HCT116 (cell line): Measurements from ENCODE around the gene KLK8. TPM values are rescaled to one million over a fixed set of nuclear protein-coding genes. Genes with fewer than 3 reads are reported as not detected.

Experiments
- ATAC-seq: fragments of 200-7000 bp; cut with Tn5 transposase; 2 replicates; pipeline ENCODE4 v1.9.1; 2020; ENCODE audit warnings: mild to moderate bottlenecking, moderate library complexity
- BruUV-seq: library from RNA; stranded (reverse); fragments of 400-500 nt; replicated peaks from 2 replicates; lab custom pipeline; 2021; lab: Mats Ljungman, UMichigan
- CTCF ChIA-PET: fragments of 300-600 bp; sonication (Branson Sonifier 250); formaldehyde crosslinking; loops from one replicate; lab custom pipeline; 2021; ENCODE audit warnings: antibody characterized with exemption; lab: Charles Lee
- POLR2A ChIA-PET: fragments of 300-600, 350-600 bp; sonication (Branson Sonifier 250); formaldehyde crosslinking; loops from one replicate; lab custom pipeline; 2021; ENCODE audit warnings: antibody characterized with exemption; lab: Charles Lee
- RAD21 ChIA-PET, 2 experiments: fragments of 300-600 bp; sonication (Branson Sonifier 250); formaldehyde crosslinking; loops; one replicate each; lab custom pipeline; 2023; ENCODE audit warnings: low total read pairs in 2 of 2; ENCODE audit not compliant: uncharacterized antibody in 2 of 2, unreplicated experiment in 2 of 2, low non-redundant PET in 1 of 2; lab: Charles Lee
- DNase-seq: peaks from one replicate; pipeline ENCODE4 v3.0.0-alpha.2; 2010; ENCODE audit warnings: low read depth, low spot score
- H2AFZ ChIP-seq: fragments of 200-600 bp; shearing (Covaris generic), sonication (generic); 2 replicates; pipeline ENCODE4 v1.6.1; 2017; ENCODE audit warnings: low read depth, mixed run types, mixed read lengths, antibody characterized with exemption, low read length; ENCODE audit not compliant: poor library complexity, severe bottlenecking
- H3K27ac ChIP-seq: 2 replicates; pipeline ENCODE4 v1.5.1; 2012; ENCODE audit warnings: low read depth, low read length
- H3K27me3 ChIP-seq: fragments of 200-600 bp; sonication (generic); 2 replicates; pipeline ENCODE4 v1.6.1; 2016; ENCODE audit warnings: mixed run types, low read length, mixed read lengths; ENCODE audit not compliant: insufficient read depth
- H3K36me3 ChIP-seq, 2 experiments: fragments of 200-500 bp in 1 of 2; fragments of 200-600 bp in 1 of 2; sonication (Bioruptor generic) in 1 of 2; sonication (generic) in 1 of 2; 2 replicates each; pipeline versions ENCODE4 v1.5.1 to v1.6.1; 2014 to 2016; ENCODE audit warnings: low read length in 2 of 2, inconsistent platforms in 1 of 2, mixed read lengths in 1 of 2, mixed run types in 1 of 2; ENCODE audit not compliant: insufficient read depth in 2 of 2, control insufficient read depth in 1 of 2
- H3K4me1 ChIP-seq, 2 experiments: fragments of 200-600 bp in 1 of 2; sonication (generic) in 1 of 2; 2 replicates each; pipeline versions ENCODE4 v1.5.1 to v1.6.1; 2012 to 2017; ENCODE audit warnings: low read length in 2 of 2, inconsistent platforms in 1 of 2, mild to moderate bottlenecking in 1 of 2, mixed read lengths in 1 of 2, mixed run types in 1 of 2, moderate library complexity in 1 of 2; ENCODE audit not compliant: insufficient read depth in 2 of 2, control insufficient read depth in 1 of 2
- H3K4me2 ChIP-seq: fragments of 200-600 bp; sonication (generic); 2 replicates; pipeline ENCODE4 v1.6.1; 2017; ENCODE audit warnings: mixed run types, low read length, mixed read lengths
- H3K4me3 ChIP-seq, 2 experiments: fragments of 200-600 bp in 1 of 2; sonication (generic) in 1 of 2; replicated peaks in 1 of 2; 2 replicates each; pipeline ENCODE4 v1.5.1; 2011 to 2016; ENCODE audit warnings: low read length in 2 of 2, control low read depth in 1 of 2, low read depth in 1 of 2, mild to moderate bottlenecking in 1 of 2, mixed read lengths in 1 of 2, mixed run types in 1 of 2
- H3K79me2 ChIP-seq: fragments of 200-600 bp; sonication (generic); 2 replicates; pipeline ENCODE4 v1.6.1; 2017; ENCODE audit warnings: mild to moderate bottlenecking, mixed run types, low read length, moderate library complexity, mixed read lengths; ENCODE audit not compliant: insufficient read depth
- H3K9ac ChIP-seq: fragments of 200-600 bp; sonication (generic); 2 replicates; pipeline ENCODE4 v1.6.1; 2016; ENCODE audit warnings: low read length, mixed read lengths
- H3K9me2 ChIP-seq: fragments of 200-600 bp; sonication (generic), shearing (Covaris generic); 2 replicates; pipeline ENCODE4 v1.6.1; 2017; ENCODE audit warnings: mixed run types, mild to moderate bottlenecking, moderate library complexity; ENCODE audit not compliant: insufficient read depth
- H3K9me3 ChIP-seq, 2 experiments: fragments of 200-500 bp in 1 of 2; fragments of 200-600 bp in 1 of 2; sonication (Bioruptor generic) in 1 of 2; sonication (generic) in 1 of 2; 2 replicates each; pipeline ENCODE4 v1.6.1; 2014 to 2017; ENCODE audit warnings: low read length in 2 of 2, mixed read lengths in 2 of 2, inconsistent platforms in 1 of 2, low read depth in 1 of 2, mild to moderate bottlenecking in 1 of 2, mixed run types in 1 of 2, moderate library complexity in 1 of 2; ENCODE audit not compliant: control insufficient read depth in 1 of 2, insufficient read depth in 1 of 2
- H4K20me1 ChIP-seq: fragments of 200-600 bp; sonication (generic), shearing (Covaris generic); 2 replicates; pipeline ENCODE4 v1.6.1; 2017; ENCODE audit warnings: mixed run types, mild to moderate bottlenecking, moderate library complexity; ENCODE audit not compliant: insufficient read depth
- ELF1 ChIP-seq: IDR thresholded peaks from 2 replicates; pipeline ENCODE4 v1.6.1; 2012; ENCODE audit warnings: low read depth, borderline replicate concordance
- FOSL1 ChIP-seq: IDR thresholded peaks from 2 replicates; pipeline ENCODE4 v1.6.1; 2012; ENCODE audit warnings: low read depth
- JUND ChIP-seq: IDR thresholded peaks from 2 replicates; pipeline ENCODE4 v1.6.1; 2012
- YY1 ChIP-seq: IDR thresholded peaks from 2 replicates; pipeline ENCODE4 v1.6.1; 2011; ENCODE audit warnings: low read length, low read depth, moderate library complexity, mild to moderate bottlenecking; ENCODE audit not compliant: insufficient replicate concordance; ENCODE audit errors: extremely low read depth
- ZFX ChIP-seq: fragments of 450-650 bp; IDR thresholded peaks from 2 replicates; pipeline ENCODE4 v1.6.1; 2017
- intact Hi-C: fragments of 100-400 bp; cut with micrococcal nuclease; formaldehyde crosslinking; loops from 2 replicates; pipeline ENCODE4 v1.10.0; 2022
- total RNA-seq: library from RNA; stranded (reverse); gene quantifications from one replicate; pipeline ENCODE4 v1.2.1, GENCODE V29; 2021; ENCODE audit not compliant: unreplicated experiment
- TF ChIP-seq, protein P1 (sequence below): IDR thresholded peaks from 2 replicates; pipeline ENCODE4 v1.6.1; 2012

KLK8 gene
- total RNA-seq, 1 experiment from 2014 or later, result 92.8 TPM

DNA sequence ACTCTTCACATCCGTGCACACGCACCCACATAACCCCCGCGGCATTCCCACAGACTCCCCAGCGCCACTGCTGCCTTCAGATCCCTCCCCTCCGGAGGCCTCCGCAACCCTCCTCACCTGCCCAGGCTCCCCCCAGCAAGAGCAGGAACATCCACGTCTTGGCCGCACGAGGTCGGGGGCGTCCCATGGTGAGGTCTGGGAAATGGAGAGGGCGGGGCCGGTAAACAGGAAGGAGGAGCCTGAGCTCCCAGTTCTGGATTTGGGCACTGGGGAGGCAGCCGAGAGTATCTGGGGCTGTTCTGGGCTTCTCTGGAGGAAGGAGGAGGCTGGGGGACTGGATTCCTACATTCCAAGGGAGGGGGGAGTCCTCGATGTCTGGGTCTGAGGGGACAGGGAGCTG lies 423 bp downstream of the KLK8 start (continued):
- TF ChIP-seq, protein P1, sequence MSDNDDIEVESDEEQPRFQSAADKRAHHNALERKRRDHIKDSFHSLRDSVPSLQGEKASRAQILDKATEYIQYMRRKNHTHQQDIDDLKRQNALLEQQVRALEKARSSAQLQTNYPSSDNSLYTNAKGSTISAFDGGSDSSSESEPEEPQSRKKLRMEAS, result peak; percentile 93
- TF ChIP-seq YY1, result peak; percentile 55

DNA sequence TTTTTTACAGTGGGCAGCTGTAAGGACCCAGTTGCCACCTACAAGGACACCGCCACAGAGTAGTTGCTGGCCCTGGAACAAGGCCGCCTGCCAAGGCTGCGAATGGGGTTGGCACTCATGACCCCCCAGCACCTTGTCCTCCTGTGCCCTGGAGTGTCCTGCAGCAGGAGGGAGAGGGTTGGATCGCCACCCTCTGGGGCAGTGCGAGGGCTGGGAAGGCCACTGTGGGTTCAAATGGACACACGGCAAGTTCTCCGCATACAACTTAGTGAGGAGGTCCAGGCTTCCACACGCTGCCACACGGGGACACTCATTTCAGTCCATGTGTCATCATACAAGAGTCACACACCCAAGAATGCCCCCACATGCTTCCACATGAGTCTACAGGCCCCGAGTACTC lies 978 bp downstream of the KLK8 start:
- Histone ChIP-seq H3K4me2 (peak overlapping the region; percentile 100), H3K79me2 (peaks cover 11% of the 10 kb centered on the region; the same call in 1 of the 2 replicates), H3K9me3 (no peaks in the 10 kb centered on the region), H3K4me1 (peaks cover 16 to 36% of the 10 kb centered on the region in 2 experiments), H3K27me3 (no peaks in the 10 kb centered on the region), H3K27ac (peak overlapping the region; percentile 77; the same call in 1 of the 2 replicates), H3K9me2 (no peaks in the 10 kb centered on the region), H2AFZ (no peak overlapping the region), H3K9ac (peak overlapping the region; percentile 91), H4K20me1 (no peaks in the 10 kb centered on the region), H3K36me3 (peaks cover 0 to 6% of the 10 kb centered on the region in 2 experiments; a peak in 1 of 4 replicates), H3K4me3 (peak overlapping the region; percentile 78 to 88)
- POLR2A ChIA-PET, result interaction anchor here (0.9 to 2.6 kb wide), 5 partner anchors 13 to 67 kb away, joined by 3 to 49 read pairs (median 4); partner anchors contain the start of genes KLK10 and KLK7
- DNase-seq, result no peak
- RAD21 ChIA-PET, result no interaction called here
- BruUV-seq, result TSS peak; percentile 53
- ATAC-seq, result no peak
- intact Hi-C loops, result loop anchor here (2.0 to 5.0 kb wide), 2 partner anchors 33 to 68 kb away; partner anchors contain the start of gene KLK6
- 0 out of 2 replicates have a peak, but pooled peaks have one; percentile 29 for TF ChIP-seq ZFX
- TF ChIP-seq JUND, result no peak
- CTCF ChIA-PET, result interaction anchor here (1.0 to 3.4 kb wide), 5 partner anchors 12 to 96 kb away, joined by 3 to 71 read pairs (median 3); partner anchors contain the start of gene KLK10

DNA sequence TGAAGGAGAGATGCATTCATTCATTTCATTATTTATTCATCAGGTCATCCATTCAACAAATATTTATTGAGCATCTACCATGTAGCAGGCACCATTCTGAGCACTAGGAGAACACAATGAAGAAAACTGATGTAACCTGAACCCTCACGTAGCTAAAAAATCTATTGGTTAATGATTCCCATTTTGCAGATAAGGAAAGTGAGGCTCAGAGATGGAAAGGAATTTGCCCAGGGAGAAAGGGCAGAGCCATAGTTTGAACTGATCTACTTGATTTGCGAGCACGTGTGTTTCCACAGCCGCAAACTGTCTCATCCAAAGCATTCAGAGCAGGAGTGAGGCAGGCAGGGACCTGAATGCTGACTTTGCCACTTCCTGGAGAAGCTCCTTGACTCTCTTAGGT lies 2.7 kb downstream of the KLK8 start:
- Histone ChIP-seq H3K4me2 (no peak overlapping the region), H3K36me3 (peaks cover 0 to 6% of the 10 kb centered on the region in 2 experiments; a peak in 1 of 4 replicates), H4K20me1 (no peaks in the 10 kb centered on the region), H2AFZ (no peak overlapping the region), H3K4me1 (peaks cover 16 to 47% of the 10 kb centered on the region in 2 experiments), H3K27ac (no peak overlapping the region), H3K9me2 (no peaks in the 10 kb centered on the region), H3K4me3 (no peak overlapping the region), H3K27me3 (no peaks in the 10 kb centered on the region), H3K9ac (no peak overlapping the region), H3K79me2 (peaks cover 11% of the 10 kb centered on the region; the same call in 1 of the 2 replicates), H3K9me3 (no peaks in the 10 kb centered on the region)
- ATAC-seq (no peak), DNase-seq (no peak)
- no TSS peak for BruUV-seq
- intact Hi-C loops, result no loop called here
- ChIA-PET RAD21 (no interaction called here), POLR2A (interaction anchor here (1.2 kb wide), 1 partner anchor 48 kb away, joined by 4 read pairs; no protein-coding TSS in a partner anchor), CTCF (no interaction called here)
- TF ChIP-seq ELF1, result no peak
- no peak for TF ChIP-seq FOSL1
